GM12892 (cell line): ENCODE results near the gene CEP131.

Experiments
- POLR2A ChIP-seq: IDR thresholded peaks from 2 replicates; pipeline ENCODE4 v1.6.1; 2011; ENCODE audit warnings: low read depth, low read length, control low read depth
- TAF1 ChIP-seq: IDR thresholded peaks from 2 replicates; pipeline ENCODE4 v1.6.1; 2011; ENCODE audit warnings: low read depth, mild to moderate bottlenecking, control low read depth, low read length, borderline replicate concordance

DNA sequence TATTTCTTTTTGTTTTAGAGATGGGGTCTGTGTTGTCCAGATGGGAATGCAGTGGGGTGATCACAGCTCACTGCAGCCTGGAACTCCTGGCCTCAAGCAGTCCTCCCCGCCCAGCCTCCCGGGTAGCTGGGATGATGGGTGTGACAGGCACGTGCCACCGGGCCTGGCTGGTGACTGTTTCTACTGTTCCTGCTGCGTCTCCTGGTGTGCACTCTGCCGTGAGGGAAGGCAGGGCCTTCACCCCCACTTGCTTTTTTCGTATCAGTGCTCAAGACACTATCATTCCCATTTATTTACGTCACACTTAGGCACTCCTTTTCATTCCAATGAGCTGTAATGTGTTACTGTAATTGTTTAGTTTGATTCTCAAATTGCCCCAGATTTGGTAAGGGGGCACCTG is 82.7 kb downstream of the CEP131 start:
- TF ChIP-seq POLR2A (no peak), TAF1 (no peak)
